GM21737 (cell line): ENCODE data around the gene GSG1L2.

Experiments used
- ATAC-seq: cut with Tn5 transposase; IDR thresholded peaks from one replicate; pipeline ENCODE4 v1.9.1; 2021; ENCODE audit warnings: mild to moderate bottlenecking, moderate library complexity; ENCODE audit not compliant: unreplicated experiment

The GSG1L2 gene

GRCh38 chr17:9821921-9822320, at the start of gene GSG1L2:
Gene GSG1L2, minus strand, starts transcription at chr17:9822079. Its CDS starts 8 bp downstream, at chr17:9822071.
- no peak for ATAC-seq

DNA sequence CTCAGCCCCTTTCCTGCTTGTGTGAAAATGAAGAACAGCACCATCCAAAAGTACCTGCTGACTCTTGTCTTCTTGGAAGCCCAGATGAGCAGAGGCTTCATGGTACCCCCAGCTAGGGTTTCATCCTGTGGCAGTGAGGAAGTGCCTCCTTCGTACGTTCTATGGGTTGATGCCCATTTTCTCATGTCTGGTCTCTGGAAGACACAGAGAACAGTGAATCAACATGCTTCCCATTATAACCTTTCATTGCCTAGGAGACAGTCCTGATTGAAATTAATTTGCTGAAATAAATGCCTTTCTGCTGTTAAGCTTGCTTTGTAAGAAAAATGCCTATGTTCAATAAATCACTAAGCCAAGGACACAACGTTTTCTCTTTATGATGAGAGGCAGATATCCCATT, 46.7 kb upstream of the GSG1L2 start:
- no peak for ATAC-seq

- ATAC-seq, result no peak
These were observed 43.7 kb upstream of the GSG1L2 start for GRCh38 chr17:9865586-9865985.

- no peak for ATAC-seq
These were observed 41.1 kb upstream of the GSG1L2 start for GRCh38 chr17:9862949-9863348.

GRCh38 chr17:9862220-9862619, 40.3 kb upstream of the GSG1L2 start:
- ATAC-seq, result no peak

DNA sequence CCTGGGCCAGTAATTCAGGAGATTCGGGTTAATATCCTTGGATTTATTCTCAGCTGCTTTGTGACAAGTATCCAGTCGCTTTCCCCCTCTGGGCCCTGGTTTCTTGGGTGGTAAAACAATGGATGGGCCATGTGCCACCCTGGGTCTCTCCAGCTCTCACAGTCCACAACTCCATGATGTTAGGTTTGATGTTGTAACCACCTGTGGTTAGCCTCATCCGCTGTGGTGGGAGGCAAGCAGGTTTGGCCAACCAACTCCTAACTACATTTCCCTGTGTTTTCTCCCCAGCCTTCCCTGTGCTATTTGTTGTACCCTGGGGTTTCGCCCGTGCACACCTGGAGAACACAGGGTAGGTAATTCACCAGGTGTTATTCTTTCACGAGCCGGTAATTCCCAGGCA, 39.0 kb upstream of the GSG1L2 start:
- ATAC-seq, result no peak

DNA sequence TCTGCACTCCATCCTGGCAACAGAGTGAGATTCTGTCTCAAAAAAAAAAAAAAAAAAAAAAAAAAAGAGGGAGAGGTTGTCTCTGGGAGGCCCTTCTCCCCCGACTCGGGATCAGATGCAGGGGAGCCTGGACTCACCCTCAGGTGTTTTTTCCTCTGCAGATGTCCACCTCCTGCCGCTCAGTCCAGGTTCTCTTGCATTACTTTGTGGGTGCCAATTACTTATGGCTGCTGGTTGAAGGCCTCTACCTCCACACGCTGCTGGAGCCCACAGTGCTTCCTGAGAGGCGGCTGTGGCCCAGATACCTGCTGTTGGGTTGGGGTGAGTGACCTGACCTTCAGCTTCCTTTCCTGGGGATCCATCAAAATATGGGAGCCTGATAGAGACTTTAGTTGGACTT, 37.9 kb upstream of the GSG1L2 start:
- ATAC-seq, result no peak

DNA sequence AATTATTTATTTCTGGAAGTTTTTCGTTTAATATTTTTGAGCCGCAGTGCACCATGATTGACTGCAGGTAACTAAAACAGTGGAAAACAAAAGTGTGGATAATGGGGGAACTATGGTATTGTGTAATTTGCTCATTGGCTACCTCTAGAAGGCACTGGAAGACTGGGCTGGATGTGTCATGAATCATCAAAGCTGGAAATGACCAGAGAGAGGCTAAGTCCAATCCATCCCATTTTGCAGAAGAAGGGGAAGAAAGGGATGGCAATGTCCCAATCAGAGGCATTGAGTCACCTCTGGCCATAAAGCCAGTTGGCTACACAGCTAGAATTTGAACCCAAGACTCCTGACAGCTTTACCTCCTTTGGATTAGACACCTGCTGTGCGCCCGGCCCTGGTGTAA, 33.2 kb upstream of the GSG1L2 start:
- no peak for ATAC-seq

DNA sequence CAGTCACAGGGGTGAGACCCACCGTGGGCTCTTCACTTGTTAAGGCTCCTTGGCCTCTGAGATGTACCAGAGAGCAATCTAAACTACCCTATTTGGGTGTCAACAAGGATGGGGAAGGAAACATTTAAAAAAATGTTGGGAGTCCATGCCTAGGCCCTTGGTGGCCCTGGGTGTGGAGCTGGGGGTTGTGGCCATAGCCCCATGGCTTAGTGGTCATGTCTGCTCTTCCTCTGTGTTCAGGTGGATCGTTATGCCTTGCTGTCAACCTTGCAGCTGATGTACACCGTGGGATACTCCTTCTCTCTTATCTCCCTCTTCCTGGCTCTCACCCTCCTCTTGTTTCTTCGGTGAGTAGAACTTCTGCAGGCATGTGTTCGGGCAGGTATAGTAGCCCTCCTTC, 32.4 kb upstream of the GSG1L2 start:
- no peak for ATAC-seq

- ATAC-seq, result no peak
These were observed 28.3 kb upstream of the GSG1L2 start for GRCh38 chr17:9850151-9850550.

- ATAC-seq, result no peak
These were observed 23.4 kb upstream of the GSG1L2 start for GRCh38 chr17:9845306-9845705.

- no peak for ATAC-seq
These were observed 22.3 kb upstream of the GSG1L2 start for GRCh38 chr17:9844153-9844552.

DNA sequence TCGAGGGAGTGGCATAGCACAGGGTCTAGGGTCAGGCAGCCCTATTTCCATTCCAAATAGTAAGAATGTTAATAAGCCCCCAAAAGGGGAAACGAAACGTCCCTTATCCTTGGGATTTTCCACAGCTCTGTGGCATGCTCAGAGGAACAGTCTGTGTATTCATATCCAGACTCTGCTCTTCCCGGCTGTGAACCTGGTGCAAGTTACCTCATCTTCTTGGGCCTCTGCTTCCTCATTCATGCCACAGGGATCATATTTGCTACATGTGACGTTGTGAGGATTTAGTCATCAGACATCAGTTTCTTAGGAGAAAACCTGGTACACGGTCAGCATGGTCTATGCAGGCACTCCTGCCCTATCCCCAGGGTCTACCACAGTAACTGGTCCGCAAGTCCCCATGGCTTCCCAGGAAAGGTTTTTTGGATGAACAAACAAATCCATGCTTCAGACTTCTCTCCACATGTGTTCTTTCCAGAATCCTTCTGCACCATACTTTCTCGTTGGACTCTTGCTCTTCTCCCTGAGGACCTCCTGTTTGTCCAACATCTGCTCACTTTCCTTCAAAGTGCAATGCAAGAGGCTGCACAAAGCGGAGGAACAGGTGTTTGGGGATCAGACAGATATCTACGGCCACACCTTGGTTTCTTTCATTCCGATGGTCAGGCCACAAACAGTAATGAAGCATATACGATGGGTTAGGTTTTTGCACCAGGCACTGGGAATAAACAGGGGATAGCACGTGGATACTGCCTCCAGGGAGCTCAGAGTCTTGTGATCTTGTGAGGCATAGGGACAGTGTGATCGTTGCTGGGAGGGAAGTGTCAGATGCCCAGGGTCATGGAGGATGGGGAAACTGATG, 21.5 kb upstream of the GSG1L2 start:
- no peak for ATAC-seq

DNA sequence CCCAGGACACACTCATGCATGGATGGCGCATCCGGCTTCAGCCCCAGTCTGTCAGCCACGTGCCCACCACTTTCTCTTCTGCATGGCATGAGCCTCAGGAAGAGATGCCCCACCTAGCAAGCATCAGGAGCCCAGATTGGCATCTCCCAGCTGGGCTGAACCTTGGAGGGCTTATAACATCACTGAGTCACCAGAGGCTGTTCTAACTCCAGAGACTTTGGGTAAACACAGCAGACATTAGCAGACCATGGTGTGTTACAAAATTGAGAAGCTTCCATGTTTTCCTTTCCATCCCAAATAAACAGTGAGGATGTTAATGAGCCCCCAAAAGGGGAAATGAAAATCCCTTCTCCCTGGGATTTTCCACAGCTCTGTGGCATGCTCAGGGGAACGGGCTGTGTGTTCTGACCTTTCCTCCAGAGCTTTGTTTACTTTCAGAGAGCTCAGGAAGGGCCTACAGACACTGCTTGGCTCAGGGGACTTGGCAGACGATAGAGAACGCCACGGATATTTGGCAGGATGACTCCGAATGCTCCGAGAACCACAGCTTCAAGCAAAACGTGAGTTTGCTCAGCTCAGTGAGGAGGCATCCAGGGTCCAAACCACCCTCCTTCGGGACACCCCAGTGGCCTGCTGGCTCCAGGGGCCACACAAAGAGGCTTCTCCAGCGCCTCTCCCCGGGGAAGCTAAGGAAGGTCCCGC, 20.3 kb upstream of the GSG1L2 start:
- no peak for ATAC-seq

DNA sequence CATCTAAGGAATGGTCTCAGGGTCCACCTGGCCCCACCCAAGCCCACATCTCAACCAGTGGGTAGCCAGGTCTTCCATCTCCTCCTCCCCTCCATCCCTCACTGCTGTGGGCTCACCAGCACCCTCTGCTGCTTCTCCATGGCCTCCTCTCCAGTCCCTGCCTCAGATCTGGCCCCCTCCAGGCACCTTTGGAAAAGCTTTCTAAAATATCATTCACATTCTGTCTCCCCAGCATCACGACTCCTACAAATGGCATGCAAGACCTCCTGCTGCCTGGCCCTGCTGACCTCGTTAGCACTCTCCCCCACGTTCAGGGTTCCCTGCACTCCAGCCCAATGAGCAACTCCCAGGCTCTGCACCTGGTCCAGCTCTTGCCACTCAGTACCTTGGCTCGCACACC, 17.6 kb upstream of the GSG1L2 start:
- no peak for ATAC-seq

DNA sequence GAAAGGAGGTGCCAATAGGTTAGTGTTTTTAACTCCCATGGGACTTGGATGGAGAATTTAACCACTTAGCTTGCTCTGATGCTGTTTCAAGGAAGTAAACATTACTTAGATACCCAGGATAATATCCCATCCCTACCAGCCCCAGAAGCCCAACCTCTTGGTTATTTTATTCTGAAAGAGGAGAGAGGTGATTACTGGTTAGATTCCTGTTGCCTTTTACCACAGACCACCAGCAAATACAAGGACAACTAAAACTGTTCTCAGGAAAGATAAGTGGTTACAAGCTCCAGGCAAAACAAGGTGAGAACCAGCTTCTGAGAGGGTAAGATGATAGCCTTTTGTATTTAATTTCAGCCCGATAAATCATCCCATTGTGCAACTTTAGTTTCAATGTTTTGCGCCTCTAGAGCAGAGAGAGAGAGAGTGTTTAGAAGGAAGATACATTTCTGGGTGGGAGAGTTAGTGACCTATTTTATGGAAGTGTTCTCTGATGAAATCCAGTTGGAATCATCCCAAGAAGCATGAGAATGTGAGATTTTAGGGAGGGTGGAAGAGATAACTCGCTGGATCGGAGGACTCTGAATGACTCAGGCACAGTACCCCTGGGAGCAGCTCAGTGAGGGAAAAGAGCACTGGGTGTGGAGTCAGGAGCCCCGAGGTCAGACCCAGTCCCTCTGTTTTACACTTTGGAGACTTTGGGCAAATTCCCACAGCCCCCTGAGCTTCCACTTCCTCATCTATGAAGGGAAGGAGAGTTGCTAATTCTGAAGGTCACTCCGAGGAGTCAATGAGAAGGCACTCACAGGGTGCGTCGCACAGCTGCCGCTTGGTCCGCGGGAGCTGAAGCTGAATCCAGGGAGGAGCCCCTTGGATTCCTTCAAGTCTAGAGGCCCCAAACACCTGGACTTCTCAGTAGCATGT, 15.9 kb upstream of the GSG1L2 start:
- no peak for ATAC-seq

GRCh38 chr17:9833922-9834321, 12.0 kb upstream of the GSG1L2 start:
- ATAC-seq, result no peak

DNA sequence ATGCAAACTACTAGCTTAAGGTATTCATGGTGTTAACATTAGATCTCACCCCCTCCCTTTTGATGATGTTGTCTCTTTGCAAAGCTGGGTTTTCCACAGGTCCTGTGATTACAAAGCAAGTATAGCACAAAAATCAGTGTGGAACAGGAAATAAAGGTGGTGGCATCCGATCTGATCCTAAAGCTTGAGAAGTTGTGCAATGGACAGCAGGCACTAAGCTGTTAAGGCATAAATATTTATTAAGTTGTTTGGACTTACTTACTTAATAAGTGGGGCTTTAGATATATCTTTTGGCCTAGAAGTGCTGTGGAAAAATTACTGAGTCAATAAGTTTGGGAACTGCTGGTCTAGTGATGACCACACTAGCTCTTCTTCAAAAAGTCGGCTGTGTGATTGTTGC, 8.8 kb upstream of the GSG1L2 start:
- no peak for ATAC-seq

GRCh38 chr17:9829343-9829742, 7.5 kb upstream of the GSG1L2 start:
- no peak for ATAC-seq

DNA sequence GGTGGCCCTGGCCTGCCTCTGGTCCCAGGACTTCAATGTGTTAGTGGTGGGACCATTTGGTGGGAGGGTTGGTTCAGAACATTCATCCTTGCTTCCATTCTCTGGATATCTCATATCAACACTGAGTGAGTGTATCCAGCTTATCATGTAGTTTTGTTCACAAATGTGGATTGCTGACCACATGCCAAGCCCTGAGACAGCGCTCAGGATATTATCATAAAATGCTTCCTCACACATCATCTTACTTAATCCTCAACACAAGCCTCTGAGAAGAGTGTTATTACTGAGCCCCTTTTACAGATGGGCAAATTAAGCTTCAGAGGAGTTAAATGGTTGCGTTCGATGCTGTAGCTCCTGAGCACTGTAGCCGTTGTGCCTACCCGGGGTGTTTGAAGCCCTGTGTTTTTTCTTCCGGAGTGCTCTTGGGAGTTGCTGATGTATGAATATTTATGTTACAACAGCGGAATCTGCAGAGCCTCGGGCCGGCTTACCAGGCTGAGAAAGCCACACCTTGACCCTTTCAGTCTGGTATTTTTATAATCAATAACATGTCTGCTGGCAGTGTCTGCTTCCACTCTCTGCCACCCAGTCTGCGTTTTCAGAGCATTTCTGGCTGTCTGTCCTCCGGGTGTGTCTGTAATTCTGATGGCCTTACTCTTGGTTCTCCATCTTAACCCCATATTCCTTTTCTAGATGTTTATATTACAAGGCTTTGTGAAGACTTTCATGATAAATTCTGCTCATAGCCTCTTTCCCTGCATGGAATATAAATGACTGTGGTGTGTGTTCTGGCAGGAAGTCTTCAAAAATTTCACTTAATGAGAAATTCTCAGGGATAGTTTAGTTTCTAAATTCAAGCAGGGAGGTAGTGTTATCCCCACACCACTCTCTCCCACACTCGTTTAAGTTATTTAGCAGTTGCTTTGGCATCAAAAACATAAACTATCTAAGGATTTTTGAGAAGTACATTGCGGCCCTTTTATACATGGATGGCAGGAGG, 6.7 kb upstream of the GSG1L2 start:
- no peak for ATAC-seq
